ENCODE measurements around the gene HAUS5.
A peak's percentile ranks its signal among the peaks of the same experiment; 100 is the strongest.

The HAUS5 gene

DNA sequence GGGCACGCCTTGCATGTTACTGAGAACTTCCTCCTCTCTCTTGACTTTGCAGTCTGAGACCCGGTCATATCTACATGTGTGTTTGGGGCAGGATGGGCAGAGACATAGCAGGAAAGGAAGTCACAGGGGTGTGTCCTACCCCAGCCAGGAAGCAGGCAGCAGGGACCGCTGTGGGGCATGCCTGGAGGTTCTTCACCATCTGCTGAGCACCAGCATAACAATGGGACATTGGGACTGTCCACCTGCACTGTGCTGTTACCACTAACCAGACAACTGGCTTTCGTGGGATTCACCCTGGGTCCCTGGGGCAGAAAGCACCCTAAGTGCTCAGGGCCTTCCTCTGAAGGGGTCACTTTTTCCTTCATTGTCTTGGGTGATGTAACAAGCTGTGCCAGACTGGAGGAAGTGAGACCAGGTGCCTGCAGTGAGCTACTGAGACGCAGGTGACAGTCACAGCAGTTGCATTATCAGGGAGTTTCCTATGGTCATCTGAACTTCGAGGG lies 2.6 kb upstream of the HAUS5 start:
- FAIRE-seq: no peak

DNA sequence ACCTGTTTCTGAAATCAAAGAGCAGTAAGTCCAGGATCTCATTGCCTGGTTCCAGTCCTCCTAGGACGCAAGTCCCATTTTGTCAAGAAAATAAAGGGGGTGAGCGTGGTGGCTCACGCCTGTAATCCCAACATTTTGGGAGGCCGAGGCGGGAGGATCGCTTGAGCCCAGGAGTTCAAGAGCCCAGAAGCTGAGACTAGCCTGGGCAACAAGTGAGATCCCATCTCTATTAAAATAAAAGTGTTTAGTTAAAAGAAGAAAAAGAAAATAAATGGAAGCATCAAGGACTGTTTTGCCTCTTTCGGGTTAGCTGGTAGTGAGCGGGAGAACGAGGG lies 344 bp upstream of the HAUS5 start:
- FAIRE-seq: no peak

DNA sequence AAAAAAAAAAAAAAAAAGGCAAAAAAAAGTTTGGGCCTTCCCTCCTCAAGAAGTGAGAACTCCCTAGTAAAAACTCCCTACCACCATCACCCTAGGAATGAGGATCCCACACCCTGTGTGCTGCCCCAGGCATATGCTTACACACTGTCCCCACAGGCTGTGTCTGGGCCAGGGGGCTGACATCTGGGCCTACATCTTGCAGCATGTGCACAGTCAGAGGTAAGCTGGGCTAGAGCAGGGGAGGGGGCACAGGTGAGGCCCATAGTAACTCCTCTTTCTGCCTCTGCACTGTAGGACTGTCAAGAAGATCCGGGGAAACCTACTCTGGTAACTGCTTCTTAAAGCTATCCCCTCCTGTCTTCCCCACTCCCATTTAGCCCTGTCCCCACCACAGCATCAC lies 1.0 kb downstream of the HAUS5 start:
- no peak for FAIRE-seq

DNA sequence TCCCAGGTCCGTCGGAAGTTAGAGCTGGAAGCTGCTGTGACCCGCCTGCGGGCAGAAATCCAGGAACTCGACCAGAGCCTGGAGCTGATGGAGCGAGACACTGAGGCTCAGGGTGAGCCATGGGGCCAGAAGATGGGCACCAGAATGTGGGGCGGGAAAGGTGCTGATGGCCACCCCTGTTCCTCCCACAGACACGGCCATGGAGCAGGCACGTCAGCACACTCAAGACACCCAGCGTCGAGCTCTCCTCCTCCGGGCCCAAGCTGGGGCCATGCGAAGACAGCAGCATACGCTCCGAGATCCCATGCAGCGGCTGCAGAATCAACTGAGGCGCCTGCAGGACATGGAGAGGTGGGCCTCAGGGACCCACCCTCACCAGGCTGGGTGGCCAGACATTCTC lies 2.5 kb downstream of the HAUS5 start:
- no peak for FAIRE-seq

DNA sequence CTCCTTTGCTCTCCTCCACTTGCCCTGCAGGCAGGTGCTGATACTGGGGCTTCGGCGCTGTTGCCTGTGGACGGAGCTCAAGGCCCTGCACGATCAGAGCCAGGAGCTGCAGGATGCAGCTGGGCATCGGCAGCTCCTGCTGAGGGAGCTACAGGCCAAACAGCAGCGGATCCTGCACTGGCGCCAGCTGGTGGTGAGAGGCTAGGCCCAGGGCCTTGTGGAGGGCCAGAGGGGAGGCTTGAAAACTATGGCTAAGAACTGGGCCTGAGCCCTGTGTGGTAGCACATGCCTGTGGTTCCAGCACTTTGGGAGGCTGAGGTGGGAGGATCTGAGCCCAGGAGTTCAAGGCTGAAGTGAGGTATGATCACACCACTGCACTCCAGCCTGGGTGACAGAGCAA lies 6.3 kb downstream of the HAUS5 start:
- FAIRE-seq: no peak

DNA sequence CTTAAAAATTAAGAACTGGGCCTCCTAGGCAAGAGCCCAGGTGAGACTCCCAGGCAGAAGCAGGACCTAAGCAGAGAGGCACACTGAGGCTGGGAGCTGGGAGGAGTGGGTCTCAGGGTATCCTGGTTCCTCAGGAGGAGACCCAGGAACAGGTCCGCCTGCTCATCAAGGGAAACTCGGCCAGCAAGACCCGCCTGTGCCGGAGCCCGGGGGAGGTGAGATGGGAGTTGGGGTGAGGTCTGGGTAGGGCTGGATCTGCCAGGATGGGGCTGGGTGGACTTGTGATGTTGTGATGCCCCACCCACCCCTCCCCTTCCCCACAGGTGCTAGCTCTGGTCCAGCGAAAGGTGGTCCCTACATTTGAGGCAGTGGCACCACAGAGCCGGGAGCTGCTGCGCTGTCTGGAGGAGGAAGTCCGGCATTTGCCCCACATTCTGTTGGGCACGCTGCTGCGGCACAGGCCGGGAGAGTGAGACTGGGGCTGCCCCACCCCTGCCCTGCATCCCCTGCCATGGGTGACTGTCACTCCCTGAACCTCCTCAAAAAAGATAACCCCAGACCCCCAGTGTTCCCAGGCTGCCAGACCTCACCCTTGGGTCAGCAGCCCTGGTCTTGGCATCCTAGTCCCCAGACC lies 6.9 kb downstream of the HAUS5 start:
- no peak for FAIRE-seq

DNA sequence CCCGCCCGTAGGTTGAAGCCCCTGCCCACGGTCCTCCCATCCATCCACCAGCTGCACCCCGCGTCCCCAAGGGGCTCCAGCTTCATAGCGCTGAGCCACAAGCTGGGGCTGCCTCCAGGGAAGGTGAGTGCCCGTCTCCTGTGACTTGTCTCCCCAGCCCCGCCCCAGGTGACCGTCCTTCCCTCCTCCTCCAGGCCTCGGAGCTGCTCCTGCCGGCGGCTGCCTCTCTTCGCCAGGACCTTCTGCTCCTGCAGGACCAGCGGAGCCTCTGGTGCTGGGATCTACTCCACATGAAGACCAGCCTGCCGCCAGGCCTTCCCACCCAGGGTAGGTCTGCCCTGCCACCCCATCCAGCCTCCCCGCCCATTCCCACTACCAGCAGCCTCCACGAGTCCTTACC lies 7.5 kb downstream of the HAUS5 start:
- FAIRE-seq: no peak

DNA sequence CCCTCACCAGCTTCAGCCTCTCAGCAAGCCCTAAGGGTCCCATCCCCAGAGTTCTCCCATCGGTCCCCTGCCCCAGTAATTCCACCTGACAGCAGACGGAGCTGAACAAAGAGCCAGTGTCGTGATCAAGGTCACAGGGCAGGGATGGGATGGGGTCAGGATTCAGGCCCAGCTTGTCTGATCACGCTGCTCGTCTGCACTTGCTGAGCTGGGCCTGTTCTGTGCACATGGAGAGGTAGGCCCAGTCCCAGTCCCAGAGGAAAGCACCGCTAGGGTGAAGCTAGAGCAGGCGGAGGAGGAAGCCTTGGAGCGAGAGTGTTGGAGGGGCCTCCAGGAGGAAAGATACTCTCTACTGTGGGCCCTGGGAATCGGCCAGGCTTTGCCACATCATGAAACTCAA lies 9.2 kb downstream of the HAUS5 start:
- FAIRE-seq: no peak

DNA sequence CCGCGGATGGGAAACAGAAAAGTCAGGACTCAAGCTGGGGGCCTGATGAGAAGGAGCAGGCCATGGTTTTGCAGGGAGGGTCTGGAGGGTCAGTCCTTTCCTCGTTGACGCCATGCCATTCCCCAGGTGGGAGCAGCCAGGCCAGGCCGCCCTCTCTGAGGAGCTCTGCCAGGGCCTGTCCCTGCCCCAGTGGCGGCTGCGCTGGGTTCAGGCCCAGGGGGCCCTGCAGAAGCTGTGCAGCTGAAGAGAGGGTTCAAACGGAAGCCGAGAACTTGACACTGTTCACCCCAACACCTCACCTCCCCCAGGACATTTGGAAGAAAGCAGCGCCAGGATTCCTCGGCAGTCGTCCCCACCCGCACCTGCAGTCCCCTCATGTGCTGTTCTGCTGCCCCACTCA lies 10.2 kb downstream of the HAUS5 start:
- no peak for FAIRE-seq

DNA sequence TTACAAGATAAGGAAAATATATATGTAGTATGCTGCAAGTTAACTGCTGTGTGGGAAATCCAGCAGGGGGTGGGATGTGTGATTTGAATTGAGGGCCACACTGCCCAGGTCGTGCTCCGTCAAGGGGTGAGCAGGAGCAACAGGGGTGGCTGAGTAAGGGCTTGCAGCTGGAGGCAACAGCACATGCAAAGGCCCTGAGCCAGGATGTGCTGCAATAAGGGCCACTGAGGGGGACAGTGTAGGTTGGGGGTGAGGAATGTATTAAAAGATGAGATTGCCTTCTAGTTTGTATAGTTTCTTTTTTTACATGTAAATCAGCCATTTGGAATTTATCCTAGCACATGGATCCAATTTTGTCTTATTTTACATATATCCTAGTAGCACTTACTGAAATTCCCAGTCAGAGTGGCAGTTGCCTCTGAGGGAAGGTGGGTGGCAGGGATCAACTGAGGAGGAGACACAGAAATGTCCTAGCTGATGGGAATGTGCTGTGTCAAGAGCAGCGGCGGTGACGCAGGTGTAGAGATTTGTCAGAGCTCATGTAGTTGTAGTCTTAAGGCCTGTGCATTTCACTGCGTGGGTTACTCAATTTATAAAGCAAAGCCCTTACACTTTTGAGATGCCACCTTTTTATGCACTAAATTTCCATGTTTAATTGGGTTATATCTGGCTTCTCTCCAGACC lies 10.9 kb downstream of the HAUS5 start:
- FAIRE-seq: no peak

DNA sequence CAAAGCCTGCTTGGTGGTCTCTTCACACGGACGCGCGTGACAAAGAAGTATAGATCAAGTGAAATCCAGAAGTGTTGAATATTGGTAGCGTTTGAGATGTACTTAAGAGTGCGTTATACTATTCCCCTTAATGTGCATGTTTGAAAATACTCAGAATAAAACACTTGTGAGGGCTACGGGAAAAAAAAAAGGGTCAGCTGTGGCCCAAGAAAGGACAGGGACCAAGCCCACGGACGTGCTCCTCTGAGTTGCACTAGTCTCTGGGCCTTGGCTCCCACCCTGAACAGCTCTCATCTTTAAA lies 15.7 kb downstream of the HAUS5 start:
- no peak for FAIRE-seq

DNA sequence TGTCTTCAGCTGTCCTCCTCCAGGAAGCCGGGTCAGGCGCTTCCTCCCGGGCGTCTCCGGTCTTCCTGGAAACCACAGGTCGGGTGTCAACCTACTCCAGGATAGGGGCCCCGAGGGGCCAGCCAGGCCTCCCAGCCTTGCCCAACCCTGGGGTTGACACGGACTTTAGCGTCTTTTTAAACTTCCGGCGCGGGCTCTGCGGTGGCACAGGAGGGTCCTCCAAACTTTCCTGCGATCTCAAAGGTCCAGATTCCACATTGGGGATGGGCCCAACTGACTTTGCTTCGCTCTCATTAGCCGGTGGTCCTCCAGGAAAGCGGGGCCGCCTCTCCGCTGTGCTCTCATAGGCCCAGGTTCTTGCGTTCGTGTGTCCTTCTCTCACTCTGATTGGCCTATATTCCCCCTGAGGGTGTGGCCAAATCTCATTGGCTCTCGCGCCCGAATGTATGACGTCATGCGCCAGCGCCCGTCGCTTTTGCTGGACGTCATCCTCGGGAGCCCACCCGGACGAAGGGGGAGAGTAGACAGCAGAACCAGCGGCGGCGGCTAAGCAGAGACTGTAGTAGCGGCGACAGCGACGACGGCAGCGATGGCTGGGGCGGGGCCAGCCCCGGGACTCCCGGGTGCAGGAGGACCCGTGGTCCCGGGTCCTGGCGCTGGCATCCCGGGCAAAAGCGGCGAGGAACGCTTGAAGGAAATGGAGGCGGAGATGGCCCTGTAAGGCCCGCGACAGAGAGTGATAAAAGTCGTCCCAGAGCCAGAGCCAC lies 16.2 kb downstream of the HAUS5 start, which contains the start of gene RBM42:
TSS of gene RBM42 (plus strand) at position 472 of the 767 bp plus-strand sequence. CDS start at position 590, 118 bp downstream.
- FAIRE-seq: peak; percentile 99

DNA sequence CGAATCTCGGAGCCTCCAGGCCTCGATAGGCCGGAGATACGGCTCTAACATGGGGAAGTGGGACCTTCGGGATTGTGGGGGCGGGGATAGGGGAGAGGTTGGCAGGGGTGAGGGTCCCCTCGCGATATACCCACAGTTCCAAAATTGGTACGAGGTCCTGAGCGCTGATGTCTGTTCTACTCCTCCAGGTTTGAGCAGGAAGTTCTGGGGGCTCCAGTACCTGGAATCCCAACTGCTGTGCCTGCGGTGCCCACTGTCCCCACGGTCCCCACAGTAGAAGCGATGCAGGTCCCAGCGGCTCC lies 16.7 kb downstream of the HAUS5 start:
- no peak for FAIRE-seq

DNA sequence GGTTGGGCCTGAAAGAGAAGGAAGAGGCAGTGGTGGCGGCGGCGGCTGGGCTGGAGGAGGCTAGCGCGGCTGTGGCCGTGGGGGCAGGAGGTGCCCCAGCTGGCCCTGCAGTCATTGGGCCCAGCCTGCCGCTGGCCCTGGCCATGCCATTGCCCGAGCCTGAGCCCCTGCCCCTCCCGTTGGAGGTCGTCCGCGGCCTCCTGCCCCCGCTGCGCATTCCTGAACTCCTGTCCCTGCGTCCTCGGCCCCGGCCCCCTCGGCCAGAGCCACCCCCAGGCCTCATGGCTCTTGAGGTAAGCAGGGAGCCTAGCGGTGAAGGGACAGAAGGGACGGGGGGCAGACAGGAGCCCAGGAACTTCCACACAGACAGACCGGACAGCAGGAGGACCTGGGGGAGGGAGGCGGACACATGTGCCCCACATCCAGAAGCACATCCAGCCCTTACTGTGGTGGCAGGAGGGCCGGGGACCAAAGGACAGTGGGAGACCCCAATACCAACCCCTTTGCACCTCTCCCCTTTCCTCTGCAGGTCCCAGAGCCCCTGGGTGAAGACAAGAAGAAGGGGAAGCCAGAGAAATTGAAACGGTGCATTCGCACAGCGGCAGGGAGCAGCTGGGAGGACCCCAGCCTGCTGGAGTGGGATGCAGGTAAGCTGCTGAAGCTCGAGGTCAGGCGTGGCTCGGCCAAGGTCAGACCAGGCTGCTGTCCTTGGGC lies 21.3 kb downstream of the HAUS5 start:
- FAIRE-seq: no peak

DNA sequence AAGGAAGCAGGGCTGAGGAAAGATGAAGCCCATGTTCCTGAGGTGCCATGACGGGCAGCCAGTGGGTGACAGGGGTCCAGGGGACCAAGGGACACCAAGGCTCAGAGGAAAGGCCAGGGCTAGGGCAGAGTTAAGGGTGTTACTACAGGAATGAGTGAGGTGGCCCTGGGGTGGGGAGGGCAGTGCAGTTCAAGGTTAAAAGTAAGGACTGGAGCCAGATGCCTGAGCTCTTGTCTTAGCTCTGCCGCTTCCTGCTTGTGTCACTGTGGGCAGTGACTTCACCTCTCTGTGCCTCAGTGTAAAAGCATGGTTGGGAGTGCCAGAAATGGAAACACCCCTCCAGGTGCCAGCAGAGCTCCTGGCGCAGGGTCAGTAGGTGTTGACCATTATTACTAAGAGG lies 24.1 kb downstream of the HAUS5 start:
- no peak for FAIRE-seq

DNA sequence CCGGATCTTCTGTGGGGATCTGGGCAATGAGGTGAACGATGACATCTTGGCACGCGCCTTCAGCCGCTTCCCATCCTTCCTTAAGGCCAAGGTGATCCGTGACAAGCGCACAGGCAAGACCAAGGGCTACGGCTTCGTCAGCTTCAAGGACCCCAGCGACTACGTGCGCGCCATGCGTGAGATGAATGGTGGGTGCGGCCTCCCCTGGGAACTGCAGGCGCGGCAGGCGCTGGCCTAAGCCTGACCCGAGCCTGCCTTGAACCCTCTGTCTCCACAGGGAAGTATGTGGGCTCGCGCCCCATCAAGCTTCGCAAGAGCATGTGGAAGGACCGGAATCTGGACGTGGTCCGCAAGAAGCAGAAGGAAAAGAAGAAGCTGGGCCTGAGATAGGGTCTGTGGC lies 24.6 kb downstream of the HAUS5 start:
- no peak for FAIRE-seq

DNA sequence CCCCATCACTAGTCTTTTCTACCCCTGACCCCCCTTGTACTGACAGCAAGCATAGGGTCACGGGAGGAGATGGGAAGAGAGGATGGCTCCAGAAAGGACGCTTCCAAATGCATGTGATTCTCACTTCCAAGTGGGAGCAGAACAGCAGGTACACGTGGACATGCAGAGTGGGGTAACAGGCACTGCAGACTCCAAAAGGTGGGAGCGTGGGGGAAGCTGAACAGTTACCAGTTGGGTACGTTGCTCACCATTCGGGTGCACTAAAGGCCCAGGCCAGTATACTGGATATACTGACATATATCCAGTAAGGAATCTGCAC lies 26.7 kb downstream of the HAUS5 start:
- FAIRE-seq: no peak

DNA sequence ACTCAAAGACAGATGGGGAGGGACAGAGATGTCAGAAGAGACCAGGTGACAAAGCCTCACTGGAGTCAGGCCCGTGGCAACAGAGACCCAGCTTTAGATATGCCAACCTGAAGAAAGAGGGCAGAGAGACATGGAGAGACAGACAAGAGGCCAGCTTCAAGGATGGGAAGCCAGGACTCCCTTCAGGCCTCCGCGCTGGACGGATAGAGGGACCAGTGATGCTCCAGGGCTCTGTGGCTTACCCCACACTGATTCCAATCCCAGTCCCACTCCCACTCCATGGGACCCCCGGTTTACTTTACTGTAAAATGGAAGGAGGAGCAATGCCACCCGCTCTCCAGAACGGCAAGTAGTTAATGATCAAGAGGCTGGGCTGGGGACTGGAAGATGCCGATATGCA lies 27.3 kb downstream of the HAUS5 start:
- FAIRE-seq: no peak

DNA sequence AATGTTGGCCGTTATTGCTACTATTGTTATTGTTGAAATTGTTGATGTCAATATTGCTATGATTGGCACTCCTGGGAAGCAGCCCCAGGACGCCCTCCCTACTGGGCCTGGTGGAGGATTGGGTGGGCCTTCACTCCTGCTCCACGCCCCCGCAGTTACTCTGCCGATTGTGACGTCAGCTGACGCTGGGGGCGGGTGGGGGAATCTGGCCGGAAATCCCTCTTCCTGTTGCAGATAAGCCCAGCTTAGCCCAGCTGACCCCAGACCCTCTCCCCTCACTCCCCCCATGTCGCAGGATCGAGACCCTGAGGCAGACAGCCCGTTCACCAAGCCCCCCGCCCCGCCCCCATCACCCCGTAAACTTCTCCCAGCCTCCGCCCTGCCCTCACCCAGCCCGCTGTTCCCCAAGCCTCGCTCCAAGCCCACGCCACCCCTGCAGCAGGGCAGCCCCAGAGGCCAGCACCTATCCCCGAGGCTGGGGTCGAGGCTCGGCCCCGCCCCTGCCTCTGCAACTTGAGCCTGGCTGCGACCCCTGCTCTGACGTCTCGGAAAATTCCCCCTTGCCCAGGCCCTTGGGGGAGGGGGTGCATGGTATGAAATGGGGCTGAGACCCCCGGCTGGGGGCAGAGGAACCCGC lies 29.1 kb downstream of the HAUS5 start, which contains the start of gene ETV2:
TSS of gene ETV2 (plus strand) at position 231 of the 637 bp plus-strand sequence. CDS start 716 bp downstream, outside the sequence.
- no peak for FAIRE-seq

DNA sequence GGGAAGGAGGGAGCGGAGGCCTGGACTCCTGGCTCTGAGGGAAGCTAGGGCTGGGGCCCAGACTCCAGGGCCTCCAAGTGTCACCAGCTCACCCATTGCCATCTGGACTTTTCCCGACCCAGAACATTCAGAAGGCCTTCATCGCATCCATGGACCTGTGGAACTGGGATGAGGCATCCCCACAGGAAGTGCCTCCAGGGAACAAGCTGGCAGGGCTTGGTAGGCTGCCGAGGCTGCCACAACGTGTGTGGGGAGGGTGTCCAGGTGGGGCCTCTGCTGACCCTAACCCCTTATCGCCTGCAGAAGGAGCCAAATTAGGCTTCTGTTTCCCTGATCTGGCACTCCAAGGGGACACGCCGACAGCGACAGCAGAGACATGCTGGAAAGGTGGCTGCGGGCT lies 29.8 kb downstream of the HAUS5 start:
- FAIRE-seq: no peak

DNA sequence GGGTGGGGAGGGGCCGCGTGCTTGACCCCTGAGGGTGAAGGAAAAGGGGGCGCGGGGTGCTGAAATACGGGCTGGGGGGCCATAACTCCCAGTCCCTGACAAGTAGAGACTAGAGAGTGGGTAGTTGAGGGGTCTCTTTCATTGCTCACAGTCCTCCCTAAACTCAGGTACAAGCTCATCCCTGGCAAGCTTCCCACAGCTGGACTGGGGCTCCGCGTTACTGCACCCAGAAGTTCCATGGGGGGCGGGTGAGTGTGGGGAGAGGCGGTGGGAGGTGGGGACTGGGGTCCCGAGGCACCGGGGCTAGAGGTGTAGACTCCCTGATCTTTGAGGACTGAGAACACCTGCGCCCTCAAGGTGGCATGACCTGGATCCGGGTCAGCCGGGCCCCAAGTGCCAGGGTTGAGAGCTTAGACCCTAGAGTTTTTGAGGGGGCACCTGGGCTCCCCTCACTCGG lies 30.3 kb downstream of the HAUS5 start:
- no peak for FAIRE-seq

DNA sequence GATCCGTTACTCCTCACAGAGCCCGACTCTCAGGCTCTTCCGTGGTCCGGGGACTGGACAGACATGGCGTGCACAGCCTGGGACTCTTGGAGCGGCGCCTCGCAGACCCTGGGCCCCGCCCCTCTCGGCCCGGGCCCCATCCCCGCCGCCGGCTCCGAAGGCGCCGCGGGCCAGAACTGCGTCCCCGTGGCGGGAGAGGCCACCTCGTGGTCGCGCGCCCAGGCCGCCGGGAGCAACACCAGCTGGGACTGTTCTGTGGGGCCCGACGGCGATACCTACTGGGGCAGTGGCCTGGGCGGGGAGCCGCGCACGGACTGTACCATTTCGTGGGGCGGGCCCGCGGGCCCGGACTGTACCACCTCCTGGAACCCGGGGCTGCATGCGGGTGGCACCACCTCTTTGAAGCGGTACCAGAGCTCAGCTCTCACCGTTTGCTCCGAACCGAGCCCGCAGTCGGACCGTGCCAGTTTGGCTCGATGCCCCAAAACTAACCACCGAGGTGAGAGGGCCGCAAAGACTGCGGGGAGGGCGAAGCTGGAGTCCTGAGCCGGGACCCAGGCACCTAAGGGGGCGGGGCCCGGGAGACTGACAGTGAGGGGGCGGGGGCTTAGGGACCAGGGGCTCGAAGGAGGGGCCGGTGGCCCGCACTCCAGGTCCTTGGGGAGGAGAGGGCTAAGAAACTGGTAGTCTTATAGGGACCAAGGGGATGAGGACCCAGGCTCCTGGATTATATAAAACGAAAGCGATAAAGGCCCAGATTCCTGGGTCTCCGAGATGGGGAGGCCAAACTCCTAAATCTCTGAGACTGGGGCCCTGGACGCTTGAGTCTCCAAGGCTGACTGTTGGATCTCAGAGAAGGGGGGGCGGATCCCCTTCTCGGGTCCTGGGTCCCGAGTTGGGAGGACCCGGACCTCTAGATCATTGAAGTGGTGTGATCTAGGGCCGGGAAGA lies 31.0 kb downstream of the HAUS5 start:
- no peak for FAIRE-seq

Data from endometrium (tissue), 2 donors.